ENCODE data around the gene MMP20.

- TF ChIP-seq POLR2A (IDR thresholded peaks at IDR 0.05; ENCODE audit: low read depth, low read length) = no peak
- TF ChIP-seq, protein P1, sequence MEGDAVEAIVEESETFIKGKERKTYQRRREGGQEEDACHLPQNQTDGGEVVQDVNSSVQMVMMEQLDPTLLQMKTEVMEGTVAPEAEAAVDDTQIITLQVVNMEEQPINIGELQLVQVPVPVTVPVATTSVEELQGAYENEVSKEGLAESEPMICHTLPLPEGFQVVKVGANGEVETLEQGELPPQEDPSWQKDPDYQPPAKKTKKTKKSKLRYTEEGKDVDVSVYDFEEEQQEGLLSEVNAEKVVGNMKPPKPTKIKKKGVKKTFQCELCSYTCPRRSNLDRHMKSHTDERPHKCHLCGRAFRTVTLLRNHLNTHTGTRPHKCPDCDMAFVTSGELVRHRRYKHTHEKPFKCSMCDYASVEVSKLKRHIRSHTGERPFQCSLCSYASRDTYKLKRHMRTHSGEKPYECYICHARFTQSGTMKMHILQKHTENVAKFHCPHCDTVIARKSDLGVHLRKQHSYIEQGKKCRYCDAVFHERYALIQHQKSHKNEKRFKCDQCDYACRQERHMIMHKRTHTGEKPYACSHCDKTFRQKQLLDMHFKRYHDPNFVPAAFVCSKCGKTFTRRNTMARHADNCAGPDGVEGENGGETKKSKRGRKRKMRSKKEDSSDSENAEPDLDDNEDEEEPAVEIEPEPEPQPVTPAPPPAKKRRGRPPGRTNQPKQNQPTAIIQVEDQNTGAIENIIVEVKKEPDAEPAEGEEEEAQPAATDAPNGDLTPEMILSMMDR (IDR thresholded peaks at IDR 0.05; ENCODE audit: extremely low read depth in 1 of 2, insufficient read depth in 1 of 2, low read depth in 1 of 2, low read length in 2 of 2) = no peak
Measured at GRCh38 chr11:102581066-102581465, 44.1 kb downstream of the MMP20 start.

All from endothelial cell of umbilical vein (primary cell).